ENCODE results near the gene RANBP9. TPM values are rescaled to one million over a fixed set of nuclear protein-coding genes. Genes with fewer than 3 reads are reported as not detected.

The RANBP9 gene
- total RNA-seq, 1 donor from 2014 or later = 40.4 TPM

DNA sequence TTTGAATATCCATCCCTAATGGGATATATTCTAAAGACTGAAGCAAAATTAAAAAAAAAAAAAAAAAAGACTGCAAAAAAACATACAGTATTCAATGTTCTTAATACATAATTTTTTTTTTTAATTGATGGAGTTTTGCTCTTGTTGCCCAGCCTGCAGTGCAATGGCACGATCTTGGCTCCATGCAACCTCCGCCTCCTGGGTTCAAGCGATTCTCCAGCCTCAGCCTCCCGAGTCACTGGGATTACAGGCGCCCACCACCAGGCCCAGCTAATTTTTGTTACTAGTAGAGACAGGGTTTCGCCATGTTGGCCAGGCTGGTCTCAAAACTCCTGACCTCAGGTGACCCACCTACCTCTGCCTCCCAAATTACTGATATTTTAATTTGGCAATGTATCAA, 29.3 kb downstream of the RANBP9 start:
- TF ChIP-seq, protein P1, sequence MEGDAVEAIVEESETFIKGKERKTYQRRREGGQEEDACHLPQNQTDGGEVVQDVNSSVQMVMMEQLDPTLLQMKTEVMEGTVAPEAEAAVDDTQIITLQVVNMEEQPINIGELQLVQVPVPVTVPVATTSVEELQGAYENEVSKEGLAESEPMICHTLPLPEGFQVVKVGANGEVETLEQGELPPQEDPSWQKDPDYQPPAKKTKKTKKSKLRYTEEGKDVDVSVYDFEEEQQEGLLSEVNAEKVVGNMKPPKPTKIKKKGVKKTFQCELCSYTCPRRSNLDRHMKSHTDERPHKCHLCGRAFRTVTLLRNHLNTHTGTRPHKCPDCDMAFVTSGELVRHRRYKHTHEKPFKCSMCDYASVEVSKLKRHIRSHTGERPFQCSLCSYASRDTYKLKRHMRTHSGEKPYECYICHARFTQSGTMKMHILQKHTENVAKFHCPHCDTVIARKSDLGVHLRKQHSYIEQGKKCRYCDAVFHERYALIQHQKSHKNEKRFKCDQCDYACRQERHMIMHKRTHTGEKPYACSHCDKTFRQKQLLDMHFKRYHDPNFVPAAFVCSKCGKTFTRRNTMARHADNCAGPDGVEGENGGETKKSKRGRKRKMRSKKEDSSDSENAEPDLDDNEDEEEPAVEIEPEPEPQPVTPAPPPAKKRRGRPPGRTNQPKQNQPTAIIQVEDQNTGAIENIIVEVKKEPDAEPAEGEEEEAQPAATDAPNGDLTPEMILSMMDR (conservative IDR thresholded peaks at IDR 0.05) = no peak
- Mint-ChIP-seq H3K36me3 (peaks cover 42% of the 10 kb centered on the region), H3K27me3 (no peaks in the 10 kb centered on the region), H3K4me1 (ENCODE audit: unreplicated experiment) (peaks cover 12% of the 10 kb centered on the region), H3K9me3 (peaks cover 6% of the 10 kb centered on the region), H3K4me3 (no peak overlapping the region), H3K27ac (no peak overlapping the region)
- no peak for DNase-seq (ENCODE audit: extremely low spot score, unreplicated experiment)

DNA sequence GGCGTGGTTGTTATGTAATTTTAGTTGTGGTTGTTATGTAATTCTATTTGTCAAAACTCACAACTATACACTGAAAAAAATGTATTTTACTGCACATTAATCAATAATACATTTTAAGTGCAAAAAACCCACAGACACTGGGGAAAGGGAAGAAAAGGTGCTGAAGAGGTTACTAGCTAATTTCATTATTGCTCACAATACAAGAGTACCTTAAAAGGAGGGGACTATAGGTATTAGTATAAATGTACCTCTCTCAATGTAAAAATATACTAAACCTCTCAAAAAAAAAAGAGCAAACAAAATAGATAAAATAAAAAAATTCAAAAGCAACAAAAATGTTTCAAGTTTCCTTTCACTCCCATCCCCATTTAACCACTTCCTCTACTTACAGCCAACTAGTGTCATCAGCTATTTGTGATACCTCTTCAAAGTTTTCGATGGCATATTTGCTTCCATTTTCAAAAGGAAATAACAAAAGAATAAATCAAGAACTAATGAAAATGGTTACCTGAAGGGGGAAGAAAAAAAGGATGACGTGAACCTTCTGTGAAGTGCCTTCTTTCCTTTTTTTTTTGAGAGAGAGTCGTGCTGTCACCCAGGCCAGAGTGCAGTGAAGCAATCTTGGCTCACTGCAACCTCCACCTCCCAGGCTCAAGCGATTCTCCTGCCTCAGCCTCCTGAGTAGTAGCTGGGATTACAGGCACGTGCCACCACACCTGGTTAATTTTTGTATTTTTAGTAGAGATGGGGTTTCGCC, 30.2 kb downstream of the RANBP9 start:
- Mint-ChIP-seq H3K9me3 (peaks cover 12% of the 10 kb centered on the region), H3K4me1 (ENCODE audit: unreplicated experiment) (peaks cover 12% of the 10 kb centered on the region), H3K27ac (no peak overlapping the region), H3K4me3 (no peak overlapping the region), H3K36me3 (peaks cover 42% of the 10 kb centered on the region), H3K27me3 (no peaks in the 10 kb centered on the region)
- TF ChIP-seq, protein P1 (conservative IDR thresholded peaks at IDR 0.05) = no peak
- no peak for DNase-seq (ENCODE audit: extremely low spot score, unreplicated experiment)

DNA sequence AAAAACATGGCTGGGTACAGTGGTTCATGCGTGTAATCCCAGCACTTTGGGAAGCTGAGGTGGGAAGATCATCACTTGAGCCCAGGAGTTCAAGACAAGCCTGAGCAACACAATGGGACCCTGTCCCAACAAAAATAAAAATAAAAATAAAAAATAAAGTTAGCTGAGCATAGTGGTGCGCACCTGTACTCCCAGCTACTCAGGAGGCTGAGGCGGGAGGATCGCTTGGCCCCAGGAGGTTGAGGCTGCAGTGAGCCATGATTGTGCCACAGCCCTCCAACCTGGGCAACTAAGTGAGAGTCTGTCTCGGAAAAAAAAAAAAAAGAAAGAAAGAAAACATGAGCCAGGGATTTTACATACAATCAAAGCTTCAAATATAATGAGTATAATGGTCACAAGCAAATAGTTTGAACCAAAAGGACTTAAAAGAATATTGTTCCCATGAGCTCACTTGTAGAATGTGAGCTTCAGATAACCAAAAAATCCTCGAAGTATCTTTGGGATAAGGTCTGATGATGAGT, 31.1 kb downstream of the RANBP9 start:
- H3K4me3 Mint-ChIP-seq = no peak overlapping the region
- H3K4me1 Mint-ChIP-seq (ENCODE audit: unreplicated experiment) = peaks cover 12% of the 10 kb centered on the region
- DNase-seq (ENCODE audit: extremely low spot score, unreplicated experiment) = no peak
- H3K9me3 Mint-ChIP-seq = peaks cover 12% of the 10 kb centered on the region
- TF ChIP-seq, protein P1 (conservative IDR thresholded peaks at IDR 0.05) = no peak
- H3K27ac Mint-ChIP-seq = no peak overlapping the region
- H3K36me3 Mint-ChIP-seq = peaks cover 44% of the 10 kb centered on the region
- no peaks in the 10 kb centered on the region for H3K27me3 Mint-ChIP-seq

DNA sequence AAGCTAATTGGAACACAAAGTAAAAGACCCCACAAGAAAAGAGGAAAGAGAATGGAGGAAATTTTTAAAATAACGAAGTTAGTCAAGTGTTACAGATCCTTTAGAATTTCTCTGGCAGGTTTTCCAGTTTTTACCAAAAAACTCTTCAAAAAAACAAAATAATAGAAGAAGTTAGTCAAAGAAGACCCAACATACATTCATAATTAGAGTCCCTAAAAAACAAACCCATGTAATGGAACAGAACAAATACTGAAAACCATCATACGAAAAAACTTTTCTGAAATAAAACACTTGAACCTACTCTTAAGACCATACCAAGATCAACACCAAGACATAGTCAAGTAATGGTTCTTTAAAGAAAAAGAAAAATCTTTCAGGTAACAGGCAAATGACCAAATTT, 31.6 kb downstream of the RANBP9 start:
- peaks cover 12% of the 10 kb centered on the region for H3K4me1 Mint-ChIP-seq (ENCODE audit: unreplicated experiment)
- TF ChIP-seq, protein P1 (conservative IDR thresholded peaks at IDR 0.05) = no peak
- no peak overlapping the region for H3K4me3 Mint-ChIP-seq
- H3K27me3 Mint-ChIP-seq = no peaks in the 10 kb centered on the region
- H3K36me3 Mint-ChIP-seq = peaks cover 44% of the 10 kb centered on the region
- H3K27ac Mint-ChIP-seq = no peak overlapping the region
- no peak for DNase-seq (ENCODE audit: extremely low spot score, unreplicated experiment)
- peaks cover 12% of the 10 kb centered on the region for H3K9me3 Mint-ChIP-seq

DNA sequence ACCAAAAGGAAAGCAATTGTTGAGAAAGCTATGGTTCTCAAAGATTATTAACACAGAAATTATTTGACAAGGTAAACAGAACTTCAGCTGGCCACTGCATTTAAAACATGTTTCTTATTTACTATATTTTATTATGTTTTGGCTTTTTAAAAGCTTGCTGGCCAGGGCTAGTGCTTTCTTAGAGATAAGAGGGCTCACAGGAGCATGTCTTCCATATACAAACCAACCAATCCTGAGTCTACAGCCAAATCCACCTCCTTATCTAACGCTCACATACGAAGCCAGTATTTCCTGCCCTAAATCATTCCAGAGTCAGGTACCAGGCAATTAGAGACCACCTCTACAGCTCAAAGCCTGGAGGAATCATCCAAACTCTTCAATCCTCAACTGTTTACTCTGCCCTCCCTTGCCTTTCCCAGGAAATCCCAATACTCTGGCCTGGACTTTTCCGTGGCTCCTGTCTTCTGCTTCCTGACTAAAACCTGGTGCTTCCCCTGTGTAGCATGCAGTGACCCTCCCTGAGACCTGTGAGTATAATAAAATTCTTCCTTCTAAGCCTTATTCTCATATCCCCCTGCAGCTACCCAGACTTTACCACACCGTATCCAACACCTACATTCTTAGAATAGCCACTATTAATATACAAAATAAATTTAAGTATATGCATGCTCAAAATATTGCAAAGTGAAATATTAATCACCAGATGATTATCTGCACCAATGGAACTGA, 33.2 kb downstream of the RANBP9 start:
- Mint-ChIP-seq H3K27ac (no peak overlapping the region), H3K9me3 (peaks cover 12% of the 10 kb centered on the region), H3K36me3 (peaks cover 34% of the 10 kb centered on the region), H3K4me1 (ENCODE audit: unreplicated experiment) (peaks cover 9% of the 10 kb centered on the region), H3K4me3 (no peak overlapping the region), H3K27me3 (no peaks in the 10 kb centered on the region)
- TF ChIP-seq, protein P1 (conservative IDR thresholded peaks at IDR 0.05) = no peak
- no peak for DNase-seq (ENCODE audit: extremely low spot score, unreplicated experiment)
